Psoas muscle (tissue), 8 donors: ENCODE data around the gene ARID4B. TPM values are rescaled to one million over a fixed set of nuclear protein-coding genes. Genes with fewer than 3 reads are reported as not detected.

Source experiments
- ATAC-seq, 4 donors: fragments of 200-7000 bp; cut with Tn5 transposase; one replicate each; pipeline ENCODE4 v1.9.1; 2020; ENCODE audit warnings: moderate library complexity in 3 of 4, mild to moderate bottlenecking in 2 of 4
- DNase-seq, 2 donors: peaks; one replicate each; pipeline ENCODE4 v3.0.0-alpha.2; 2020
- H3K27ac ChIP-seq: fragments of 200-600 bp; one replicate; pipeline ENCODE4 v1.8.0; 2022
- H3K27me3 ChIP-seq, 3 donors: fragments of 200-600 bp in 1 of 3; one replicate each; pipeline versions ENCODE4 v1.6.1 to v1.8.0; 2013 to 2022; ENCODE audit warnings: low read length in 2 of 3, mild to moderate bottlenecking in 2 of 3, moderate library complexity in 1 of 3; ENCODE audit not compliant: insufficient read depth in 3 of 3
- H3K36me3 ChIP-seq, 2 donors: fragments of 200-600 bp in 1 of 2; one replicate each; pipeline versions ENCODE4 v1.6.1 to v1.8.0; 2013 to 2022; ENCODE audit warnings: low read depth in 1 of 2, mild to moderate bottlenecking in 1 of 2, moderate library complexity in 1 of 2; ENCODE audit not compliant: insufficient read depth in 1 of 2
- H3K4me1 ChIP-seq: fragments of 200-600 bp; one replicate; pipeline ENCODE4 v1.8.0; 2022
- H3K4me3 ChIP-seq: fragments of 200-600 bp; one replicate; pipeline ENCODE4 v1.8.0; 2022; ENCODE audit warnings: mild to moderate bottlenecking
- H3K9me3 ChIP-seq: fragments of 200-600 bp; one replicate; pipeline ENCODE4 v1.8.0; 2022
- WGBS, 3 donors: extraction: QIAGEN DNeasy Blood & Tissue Kit; methylation state at CpG; one replicate each; pipeline versions ENCODE4 v1.1.6 to v1.1.7; 2013; 5-methylcytosine and 5-hydroxymethylcytosine counted together
- intact Hi-C, 2 donors: fragments of 100-400 bp; cut with DNase I; formaldehyde crosslinking; loops; one replicate each; pipeline versions ENCODE4 v1.11.0 to v1.14.2; 2022
- polyA plus RNA-seq, 3 donors: library from polyadenylated mRNA; stranded (reverse); fragments of 200-250 nt; gene quantifications; one replicate each; pipeline ENCODE4 v1.2.3, GENCODE V29; 2013
- total RNA-seq, 4 donors: library from RNA; stranded (reverse); fragmentation: NEBNext Ultra II Directional in 2 of 4; extraction: Animal tissue kit (Norgen Biotek cat#: 25700) in 2 of 4; gene quantifications; one replicate each; pipeline versions ENCODE4 v1.2.1 to v1.2.4, GENCODE V29; 2021 to 2023
- TF ChIP-seq, protein P1 (sequence below): fragments of 200-600 bp; IDR thresholded peaks from one replicate; pipeline ENCODE4 v1.8.0; 2022; ENCODE audit warnings: antibody characterized with exemption
- donor health status: healthy with polysubstance abuse.
- donor health status: DM: no; HTN: no; CAD: no; lungs with moderate emphysema.
- donor health status: Bipolar disorder and iron deficiency.
- donor health status: healthy.
- donor health status: DM: yes; HTN: yes; CAD: no.
- donor health status: DM: no; HTN: no; CAD: no.
- donor health status: DM: no; HTN: no; CAD: no.
- donor health status: DM: yes; HTN: yes; CAD: no.

ARID4B gene
- total and polyA plus RNA-seq, 7 donors: 2.9 to 16.0 (median 13.7) TPM

DNA sequence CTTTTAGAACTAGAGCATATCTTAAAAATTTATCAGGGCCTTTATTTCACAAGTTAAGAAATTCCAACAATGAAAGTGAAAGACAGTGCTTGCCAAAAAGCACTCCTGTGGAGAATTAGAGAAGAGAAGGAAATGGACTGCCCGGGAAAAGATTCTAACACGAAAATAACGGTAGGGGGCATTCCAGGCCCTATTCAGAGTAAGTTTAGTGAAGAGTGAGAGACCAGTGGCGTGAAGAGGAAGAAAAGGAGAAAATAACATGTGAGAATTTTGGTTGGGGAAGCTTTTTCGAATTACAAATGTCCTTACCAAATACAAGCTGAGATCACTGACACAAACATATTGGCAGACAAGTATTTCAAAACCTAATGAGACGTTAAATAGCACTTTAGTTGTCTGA is 128.5 kb downstream of the ARID4B start:
- H3K27ac ChIP-seq: no peak overlapping the region
- no peaks in the 10 kb centered on the region for H3K9me3 ChIP-seq
- no peak for DNase-seq
- WGBS, 3 donors: 47 to 57% (median 50%) methylated on average over 6 of the region's 6 CpGs
- H3K36me3 ChIP-seq: peaks cover 0 to 30% of the 10 kb centered on the region in 2 donors
- intact Hi-C loops: no loop called here
- H3K27me3 ChIP-seq: no peaks in the 10 kb centered on the region
- TF ChIP-seq, protein P1, sequence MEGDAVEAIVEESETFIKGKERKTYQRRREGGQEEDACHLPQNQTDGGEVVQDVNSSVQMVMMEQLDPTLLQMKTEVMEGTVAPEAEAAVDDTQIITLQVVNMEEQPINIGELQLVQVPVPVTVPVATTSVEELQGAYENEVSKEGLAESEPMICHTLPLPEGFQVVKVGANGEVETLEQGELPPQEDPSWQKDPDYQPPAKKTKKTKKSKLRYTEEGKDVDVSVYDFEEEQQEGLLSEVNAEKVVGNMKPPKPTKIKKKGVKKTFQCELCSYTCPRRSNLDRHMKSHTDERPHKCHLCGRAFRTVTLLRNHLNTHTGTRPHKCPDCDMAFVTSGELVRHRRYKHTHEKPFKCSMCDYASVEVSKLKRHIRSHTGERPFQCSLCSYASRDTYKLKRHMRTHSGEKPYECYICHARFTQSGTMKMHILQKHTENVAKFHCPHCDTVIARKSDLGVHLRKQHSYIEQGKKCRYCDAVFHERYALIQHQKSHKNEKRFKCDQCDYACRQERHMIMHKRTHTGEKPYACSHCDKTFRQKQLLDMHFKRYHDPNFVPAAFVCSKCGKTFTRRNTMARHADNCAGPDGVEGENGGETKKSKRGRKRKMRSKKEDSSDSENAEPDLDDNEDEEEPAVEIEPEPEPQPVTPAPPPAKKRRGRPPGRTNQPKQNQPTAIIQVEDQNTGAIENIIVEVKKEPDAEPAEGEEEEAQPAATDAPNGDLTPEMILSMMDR: peak; percentile 14
- ATAC-seq: no peak
- no peak overlapping the region for H3K4me3 ChIP-seq
- no peaks in the 10 kb centered on the region for H3K4me1 ChIP-seq

DNA sequence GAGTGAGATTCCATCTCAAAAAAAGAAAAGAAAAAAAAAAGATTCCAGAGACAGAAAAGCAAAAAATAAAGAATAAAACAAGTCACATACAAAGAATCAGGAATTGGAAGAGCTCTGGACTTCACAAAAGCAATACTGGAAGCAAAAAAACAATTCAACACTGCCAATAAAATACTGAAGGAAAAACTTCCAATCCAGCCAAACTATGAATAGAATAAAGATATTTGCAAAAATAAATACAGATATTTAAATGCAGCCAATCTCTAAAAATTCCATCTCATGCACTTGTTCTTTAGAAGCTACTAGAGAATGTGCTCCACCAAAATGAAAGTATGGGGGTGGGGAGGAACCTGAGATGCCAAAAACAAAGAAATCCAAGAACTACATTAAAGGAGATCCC is 137.5 kb downstream of the ARID4B start:
- Histone ChIP-seq H3K36me3 (peaks cover 0 to 53% of the 10 kb centered on the region in 2 donors), H3K4me1 (no peaks in the 10 kb centered on the region), H3K9me3 (no peaks in the 10 kb centered on the region), H3K4me3 (no peak overlapping the region), H3K27me3 (no peaks in the 10 kb centered on the region), H3K27ac (no peak overlapping the region)
- ATAC-seq: no peak
- TF ChIP-seq, protein P1: no peak
- intact Hi-C loops: no loop called here
- DNase-seq: no peak

DNA sequence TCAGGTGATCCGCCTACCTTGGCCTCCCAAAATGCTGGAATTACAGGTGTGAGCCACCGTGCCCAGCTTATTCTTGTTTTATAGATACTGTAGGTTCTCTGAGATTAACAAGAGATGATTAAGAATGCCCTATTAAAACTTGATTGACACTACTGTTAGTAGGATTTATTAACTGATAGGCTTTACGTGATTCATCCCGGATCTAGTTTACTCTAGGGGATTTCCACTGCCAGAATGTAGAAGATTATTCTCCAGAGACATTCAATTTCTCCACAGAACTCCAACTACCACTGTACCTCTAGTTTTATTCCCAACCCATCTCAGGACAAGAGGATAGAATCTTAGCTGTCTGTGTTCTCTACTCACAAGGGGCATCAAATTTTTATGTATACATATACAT is 140.7 kb downstream of the ARID4B start:
- intact Hi-C loops: no loop called here
- ATAC-seq (no peak), DNase-seq (no peak)
- TF ChIP-seq, protein P1: no peak
- no peak overlapping the region for H3K27ac ChIP-seq
- H3K36me3 ChIP-seq: peaks cover 0 to 45% of the 10 kb centered on the region in 2 donors
- no peak overlapping the region for H3K4me3 ChIP-seq
- H3K27me3 ChIP-seq: no peaks in the 10 kb centered on the region
- 86 to 89% (median 88%) methylated on average over 4 of the region's 4 CpGs for WGBS, 3 donors
- H3K4me1 ChIP-seq: no peaks in the 10 kb centered on the region
- no peaks in the 10 kb centered on the region for H3K9me3 ChIP-seq

DNA sequence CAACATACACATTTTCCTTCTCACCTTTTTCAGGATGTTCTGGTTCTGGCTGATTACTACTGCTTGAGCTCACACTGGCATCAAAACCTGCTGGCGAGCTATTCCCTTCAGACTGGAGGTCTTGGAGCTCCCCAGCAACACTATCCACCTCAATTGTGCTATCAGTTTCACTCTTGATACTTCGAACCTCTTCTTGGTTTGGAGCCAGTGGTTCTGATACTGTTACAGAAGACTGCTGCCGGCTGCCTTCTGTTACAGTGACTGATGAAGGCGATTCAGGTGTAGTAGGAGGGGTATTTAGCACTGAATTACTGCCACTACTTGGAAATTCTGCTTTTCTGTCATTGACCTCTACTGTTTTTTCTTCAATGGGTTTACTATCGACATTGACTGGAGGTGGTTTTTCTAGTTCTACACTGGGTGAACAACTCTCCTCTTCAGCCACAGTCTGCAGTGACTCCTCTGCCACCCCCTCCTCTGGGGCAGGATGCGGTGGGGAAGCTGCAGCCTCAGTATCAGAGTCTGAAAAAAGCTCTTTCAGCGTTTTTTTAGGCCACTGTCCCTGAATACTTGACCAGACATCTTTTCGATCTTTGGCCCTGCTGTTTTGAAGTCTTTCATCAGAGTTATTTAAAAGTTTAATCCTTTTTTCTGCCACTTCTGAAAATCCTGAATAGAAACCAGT is 146.3 kb downstream of the ARID4B start:
- no peak for DNase-seq
- H3K4me1 ChIP-seq: no peaks in the 10 kb centered on the region
- TF ChIP-seq, protein P1: no peak
- no peaks in the 10 kb centered on the region for H3K27me3 ChIP-seq
- 64 to 76% (median 68%) methylated on average over 8 of the region's 8 CpGs for WGBS, 3 donors
- ATAC-seq: no peak
- intact Hi-C loops: no loop called here
- H3K36me3 ChIP-seq: peaks cover 3 to 58% of the 10 kb centered on the region in 2 donors
- no peak overlapping the region for H3K27ac ChIP-seq
- no peaks in the 10 kb centered on the region for H3K9me3 ChIP-seq
- H3K4me3 ChIP-seq: no peak overlapping the region

DNA sequence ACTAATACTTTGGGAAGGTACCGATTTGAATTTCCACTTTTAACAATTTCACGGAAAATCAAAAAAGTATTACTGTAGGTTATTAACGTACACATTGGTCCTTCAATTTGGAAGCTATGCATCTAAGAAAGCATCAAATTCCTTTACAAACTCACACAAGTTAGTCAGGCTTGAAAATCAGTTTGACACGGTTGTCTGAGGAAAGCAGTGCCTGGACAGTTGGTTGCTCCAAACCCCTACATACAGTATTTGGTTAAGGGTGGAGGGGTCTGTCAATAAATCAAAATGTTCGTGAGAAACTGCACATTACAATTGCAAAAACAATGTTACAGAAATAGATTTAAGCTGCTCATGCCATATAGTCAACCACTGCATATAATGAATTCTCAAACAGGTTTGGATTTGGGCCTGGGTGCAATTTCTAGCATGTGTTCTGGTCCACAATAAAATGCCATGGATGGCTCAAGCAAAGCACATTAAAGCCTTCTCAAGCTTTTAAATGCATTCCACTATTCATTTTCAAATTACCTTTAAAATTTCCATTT is 147.0 kb downstream of the ARID4B start:
- no peak overlapping the region for H3K27ac ChIP-seq

More for the DNA sequence above, 147.0 kb downstream of the ARID4B start:
- Histone ChIP-seq H3K9me3 (no peaks in the 10 kb centered on the region), H3K27me3 (no peaks in the 10 kb centered on the region), H3K4me1 (no peaks in the 10 kb centered on the region), H3K4me3 (no peak overlapping the region), H3K36me3 (peaks cover 3 to 63% of the 10 kb centered on the region in 2 donors)
- TF ChIP-seq, protein P1: no peak
- WGBS, 3 donors: 62 to 84% (median 68%) methylated on average over 5 of the region's 5 CpGs
- DNase-seq (no peak), ATAC-seq (no peak)
- intact Hi-C loops: no loop called here
